IMR-90 (cell line): ENCODE results near the gene TMEM260. TPM values are rescaled to one million over a fixed set of nuclear protein-coding genes. Genes with fewer than 3 reads are reported as not detected.
A peak's percentile ranks its signal among the peaks of the same experiment; 100 is the strongest.

Source experiments
- ATAC-seq: fragments of 200-7000 bp; cut with Tn5 transposase; 2 replicates; pipeline ENCODE4 v1.9.1; 2020; ENCODE audit warnings: low read depth, mild to moderate bottlenecking, moderate library complexity
- BruUV-seq: library from RNA; stranded (reverse); fragments of 400-500 nt; replicated peaks from 2 replicates; lab custom pipeline; 2021; lab: Mats Ljungman, UMichigan
- CTCF ChIA-PET: fragments of 300-600 bp; formaldehyde crosslinking; extraction: SDS; loops from one replicate; lab custom pipeline; 2021; ENCODE audit warnings: antibody characterized with exemption; lab: Yijun Ruan, JAX
- POLR2A ChIA-PET: fragments of 300-600 bp; sonication (Branson Sonifier 250); formaldehyde crosslinking; loops from one replicate; lab custom pipeline; 2022; ENCODE audit warnings: antibody characterized with exemption; ENCODE audit not compliant: unreplicated experiment; lab: Charles Lee
- DNase-seq: peaks from one replicate; pipeline ENCODE4 v3.0.0; 2013
- H2AFZ ChIP-seq: replicated peaks from 2 replicates; pipeline ENCODE3; 2013; ENCODE audit warnings: low read length, mild to moderate bottlenecking; ENCODE audit not compliant: poor library complexity
- H2AK5ac ChIP-seq: 2 replicates; pipeline ENCODE4 v1.6.1; 2013; ENCODE audit warnings: low read depth, low read length, inconsistent platforms
- H2AK9ac ChIP-seq: replicated peaks from 2 replicates; pipeline ENCODE3; 2013; ENCODE audit warnings: mild to moderate bottlenecking, low read depth, low read length, moderate library complexity; ENCODE audit not compliant: poor library complexity
- H2BK120ac ChIP-seq: 2 replicates; pipeline ENCODE4 v1.6.1; 2013; ENCODE audit warnings: low read depth, low read length, inconsistent platforms
- H2BK15ac ChIP-seq: 3 replicates; pipeline ENCODE4 v1.6.1; 2013; ENCODE audit warnings: low read depth, low read length, inconsistent platforms
- H2BK20ac ChIP-seq: 2 replicates; pipeline ENCODE4 v1.6.1; 2013; ENCODE audit warnings: low read depth, mild to moderate bottlenecking, inconsistent platforms, low read length, moderate library complexity
- H2BK5ac ChIP-seq: 2 replicates; pipeline ENCODE4 v1.6.1; 2013; ENCODE audit warnings: mild to moderate bottlenecking, low read depth, low read length, inconsistent platforms; ENCODE audit not compliant: poor library complexity, severe bottlenecking
- H3K14ac ChIP-seq: replicated peaks from 2 replicates; pipeline ENCODE4 v1.6.1; 2013; ENCODE audit warnings: low read depth, low read length, inconsistent platforms
- H3K18ac ChIP-seq: 2 replicates; pipeline ENCODE4 v1.6.1; 2013; ENCODE audit warnings: low read depth, low read length, control low read depth
- H3K23ac ChIP-seq: 2 replicates; pipeline ENCODE4 v1.6.1; 2013; ENCODE audit warnings: low read depth, low read length, inconsistent platforms
- H3K27ac ChIP-seq: 2 replicates; pipeline ENCODE4 v1.5.1; 2013; ENCODE audit warnings: mild to moderate bottlenecking, control low read depth, low read length; ENCODE audit not compliant: insufficient read depth
- H3K27me3 ChIP-seq: 2 replicates; pipeline ENCODE4 v1.6.1; 2013; ENCODE audit warnings: low read length; ENCODE audit not compliant: control insufficient read depth, insufficient read depth
- H3K36me3 ChIP-seq: 2 replicates; pipeline ENCODE4 v1.6.1; 2013; ENCODE audit warnings: low read length, mixed read lengths; ENCODE audit not compliant: control insufficient read depth, insufficient read depth
- H3K4ac ChIP-seq: 2 replicates; pipeline ENCODE4 v1.6.1; 2013; ENCODE audit warnings: low read depth, low read length, inconsistent platforms
- H3K4me1 ChIP-seq: 2 replicates; pipeline ENCODE4 v1.6.1; 2013; ENCODE audit warnings: low read length, mixed read lengths; ENCODE audit not compliant: control insufficient read depth, insufficient read depth
- H3K4me2 ChIP-seq: 2 replicates; pipeline ENCODE4 v1.6.1; 2013; ENCODE audit warnings: low read depth, mild to moderate bottlenecking, control low read depth, low read length, moderate library complexity
- H3K4me3 ChIP-seq: 2 replicates; pipeline ENCODE4 v1.5.1; 2013; ENCODE audit warnings: low read depth, mild to moderate bottlenecking, control low read depth, low read length, moderate library complexity; ENCODE audit not compliant: insufficient read depth
- H3K56ac ChIP-seq: 2 replicates; pipeline ENCODE4 v1.6.1; 2013; ENCODE audit warnings: low read length, inconsistent platforms; ENCODE audit not compliant: insufficient read depth; ENCODE audit errors: extremely low read depth
- H3K79me1 ChIP-seq, 2 experiments: 2 replicates each; pipeline ENCODE4 v1.6.1; 2013; ENCODE audit warnings: low read length in 2 of 2, inconsistent platforms in 1 of 2, low read depth in 1 of 2
- H3K9ac ChIP-seq: 2 replicates; pipeline ENCODE4 v1.6.1; 2013; ENCODE audit warnings: low read depth, low read length, control low read depth
- H3K9me1 ChIP-seq: 2 replicates; pipeline ENCODE4 v1.6.1; 2013; ENCODE audit warnings: low read length, inconsistent platforms; ENCODE audit not compliant: insufficient read depth
- H3K9me3 ChIP-seq: 2 replicates; pipeline ENCODE4 v1.6.1; 2013; ENCODE audit warnings: low read length; ENCODE audit not compliant: control insufficient read depth, insufficient read depth
- H4K20me1 ChIP-seq: 2 replicates; pipeline ENCODE4 v1.6.1; 2013; ENCODE audit warnings: low read length, inconsistent platforms; ENCODE audit not compliant: insufficient read depth
- H4K5ac ChIP-seq: 2 replicates; pipeline ENCODE4 v1.6.1; 2013; ENCODE audit warnings: mild to moderate bottlenecking, low read depth, low read length, control low read depth
- H4K8ac ChIP-seq, 2 experiments: 2 replicates each; pipeline ENCODE4 v1.6.1; 2013; ENCODE audit warnings: low read depth in 2 of 2, low read length in 2 of 2, control low read depth in 1 of 2, inconsistent platforms in 1 of 2
- H4K91ac ChIP-seq: 2 replicates; pipeline ENCODE4 v1.6.1; 2013; ENCODE audit warnings: low read depth, low read length, inconsistent platforms; ENCODE audit not compliant: insufficient read depth
- BHLHE40 ChIP-seq: fragments of 150-350 bp; IDR thresholded peaks from 2 replicates; pipeline ENCODE4 v1.6.1; 2016; ENCODE audit warnings: mild to moderate bottlenecking, low read depth, low read length
- CEBPB ChIP-seq: IDR thresholded peaks from 2 replicates; pipeline ENCODE4 v1.6.1; 2012; ENCODE audit warnings: low read depth, low read length, improper control_type of control experiment
- CHD1 ChIP-seq: IDR thresholded peaks from 2 replicates; pipeline ENCODE4 v1.6.1; 2012; ENCODE audit warnings: low read depth, low read length, improper control_type of control experiment
- CTCF ChIP-seq: conservative IDR thresholded peaks from 2 replicates; pipeline ENCODE4 v1.5.1; 2012; ENCODE audit warnings: mild to moderate bottlenecking, low read depth, low read length, improper control_type of control experiment
- ELK1 ChIP-seq: fragments of 150-350 bp; IDR thresholded peaks from 2 replicates; pipeline ENCODE4 v1.6.1; 2016; ENCODE audit warnings: low read depth, mild to moderate bottlenecking, low read length, moderate library complexity, borderline replicate concordance
- FOS ChIP-seq: fragments of 150-350 bp; IDR thresholded peaks from 2 replicates; pipeline ENCODE4 v1.6.1; 2016; ENCODE audit warnings: low read depth, low read length
- MAFK ChIP-seq: IDR thresholded peaks from 2 replicates; pipeline ENCODE4 v1.6.1; 2012; ENCODE audit warnings: low read depth, low read length, improper control_type of control experiment
- MAZ ChIP-seq: IDR thresholded peaks from 2 replicates; pipeline ENCODE4 v1.6.1; 2012; ENCODE audit warnings: low read depth, mild to moderate bottlenecking, low read length, improper control_type of control experiment, moderate library complexity, borderline replicate concordance
- MXI1 ChIP-seq: IDR thresholded peaks from 2 replicates; pipeline ENCODE4 v1.6.1; 2012; ENCODE audit warnings: low read depth, mild to moderate bottlenecking, low read length, moderate library complexity, borderline replicate concordance
- NFE2L2 ChIP-seq: fragments of 150-350 bp; IDR thresholded peaks from 2 replicates; pipeline ENCODE4 v1.6.1; 2016; ENCODE audit warnings: low read depth, mild to moderate bottlenecking, low read length
- POLR2A ChIP-seq: IDR thresholded peaks from 2 replicates; pipeline ENCODE4 v1.6.1; 2012; ENCODE audit warnings: mild to moderate bottlenecking, low read depth, low read length
- RAD21 ChIP-seq: IDR thresholded peaks from 2 replicates; pipeline ENCODE4 v1.6.1; 2012; ENCODE audit warnings: low read length, improper control_type of control experiment
- RCOR1 ChIP-seq: IDR thresholded peaks from 2 replicates; pipeline ENCODE4 v1.6.1; 2012; ENCODE audit warnings: mild to moderate bottlenecking, low read length, improper control_type of control experiment; ENCODE audit not compliant: insufficient replicate concordance
- RFX5 ChIP-seq: IDR thresholded peaks from 2 replicates; pipeline ENCODE4 v1.8.0; 2012; ENCODE audit warnings: low read depth, mild to moderate bottlenecking, low read length, moderate library complexity
- SMC3 ChIP-seq: fragments of 150-350 bp; IDR thresholded peaks from 2 replicates; pipeline ENCODE4 v1.6.1; 2016; ENCODE audit warnings: low read depth, mild to moderate bottlenecking, antibody characterized with exemption, low read length, moderate library complexity
- USF2 ChIP-seq: fragments of 150-350 bp; IDR thresholded peaks from 2 replicates; pipeline ENCODE4 v1.6.1; 2017; ENCODE audit warnings: mild to moderate bottlenecking, antibody characterized with exemption, low read length, low read depth
- WGBS, 2 experiments: methylation state at CpG; one replicate each; pipeline versions ENCODE4 v1.1.5 to v1.1.7; 2013; ENCODE audit warnings: missing lambda C conversion rate in 2 of 2; ENCODE audit not compliant: insufficient read length in 1 of 2; ENCODE audit errors: extremely low coverage in 2 of 2; 5-methylcytosine and 5-hydroxymethylcytosine counted together
- dilution Hi-C: fragments of 300-500 bp; cut with HindIII; formaldehyde crosslinking; loops from one replicate; pipeline ENCODE4 v1.14.3; 2018; ENCODE audit warnings: low sequenced_read_pairs; ENCODE audit not compliant: unreplicated experiment
- in situ Hi-C: fragments of 300-500 bp; cut with MboI; formaldehyde crosslinking; loops from 3 replicates; pipeline ENCODE4 v1.14.3; 2019; ENCODE audit warnings: low sequenced_read_pairs, inconsistent platforms, mixed read lengths
- intact Hi-C: fragments of 100-400 bp; cut with micrococcal nuclease; formaldehyde crosslinking; loops from 2 replicates; pipeline ENCODE4 v1.10.0; 2022
- polyA plus RNA-seq, 3 experiments: library from polyadenylated mRNA; depleted of rRNA; stranded (reverse); fragments of >200 nt; gene quantifications; 2 replicates each; pipeline ENCODE4 v1.2.3, GENCODE V29; 2012; ENCODE audit warnings: low replicate concordance in 1 of 3
- total RNA-seq: library from RNA; depleted of rRNA; stranded (reverse); fragments of >200 nt; gene quantifications from 2 replicates; pipeline ENCODE4 v1.2.3, GENCODE V29; 2012

The TMEM260 gene
- total and polyA plus RNA-seq, 2 of the 4 experiments (the other 2 are of a cell fraction): 6.4 to 11.5 TPM

- no peak overlapping the region for H3K18ac ChIP-seq
- no peak overlapping the region for H2BK20ac ChIP-seq
- H4K20me1 ChIP-seq: no peaks in the 10 kb centered on the region
- no CpG with 5 or more reads among the region's 7 CpGs for WGBS, 2 experiments
- no peak overlapping the region for H2AK5ac ChIP-seq
- intact Hi-C loops: loop anchor here (1.0 to 10.0 kb wide), 4 partner anchors 405 to 657 kb away; no protein-coding TSS in a partner anchor
- H2BK120ac ChIP-seq: no peak overlapping the region
- ChIA-PET POLR2A (no interaction called here), CTCF (interaction anchor here (0.7 kb wide), 1 partner anchor 635 kb away, joined by 3 read pairs; no protein-coding TSS in a partner anchor)
- H3K4ac ChIP-seq: no peak overlapping the region
- H3K79me1 ChIP-seq: no peaks in the 10 kb centered on the region
- no peaks in the 10 kb centered on the region for H3K4me1 ChIP-seq
- ATAC-seq (peak; percentile 92), DNase-seq (peak; percentile 62)
- no peaks in the 10 kb centered on the region for H3K9me3 ChIP-seq
- BruUV-seq: no TSS peak
- no peak overlapping the region for H3K4me2 ChIP-seq
- no peak overlapping the region for H3K4me3 ChIP-seq
- H3K36me3 ChIP-seq: no peaks in the 10 kb centered on the region
- dilution Hi-C loops: no loop called here
- H3K9me1 ChIP-seq: no peaks in the 10 kb centered on the region
- H2AFZ ChIP-seq: no peak overlapping the region
- H3K56ac ChIP-seq: no peak overlapping the region
- no peak overlapping the region for H4K8ac ChIP-seq
- no peak overlapping the region for H4K91ac ChIP-seq
- H3K14ac ChIP-seq: no peak overlapping the region
- no peak overlapping the region for H3K9ac ChIP-seq
- no peak overlapping the region for H4K5ac ChIP-seq
- H3K23ac ChIP-seq: no peak overlapping the region
- H2BK5ac ChIP-seq: no peak overlapping the region
- peak; percentile 79 for TF ChIP-seq CTCF
- no peak for TF ChIP-seq MXI1
- no peak for TF ChIP-seq CEBPB
- TF ChIP-seq NFE2L2: no peak
- no peak for TF ChIP-seq ELK1
- peak; percentile 66 for TF ChIP-seq SMC3
- no peak for TF ChIP-seq POLR2A
- no peak for TF ChIP-seq USF2
- no peak for TF ChIP-seq CHD1
- no peak for TF ChIP-seq FOS
- TF ChIP-seq MAZ: no peak
- TF ChIP-seq RFX5: no peak
- TF ChIP-seq BHLHE40: peak; percentile 20; the same call in 1 of the 2 replicates
- no peak for TF ChIP-seq RCOR1
- peak; percentile 70 for TF ChIP-seq RAD21
- TF ChIP-seq MAFK: no peak
- no peak overlapping the region for H3K27ac ChIP-seq
- H2AK9ac ChIP-seq: no peak overlapping the region
- in situ Hi-C loops: loop anchor here (25.0 kb wide), 1 partner anchor 652 kb away; no protein-coding TSS in a partner anchor
- peaks cover 2% of the 10 kb centered on the region; the same call in 1 of the 2 replicates for H3K27me3 ChIP-seq
- H2BK15ac ChIP-seq: no peak overlapping the region
Measured at GRCh38 chr14:56659964-56660551, 80.5 kb downstream of the TMEM260 start.
